Gastroesophageal sphincter (tissue), 3 donors: ENCODE results near the gene RSPH10B2.
"Not testable (repeated sequence)": the region's sequence is repeated elsewhere in the genome, so short reads cannot be mapped to it uniquely, and the experiment has no call there.

Experiments
- CTCF ChIP-seq, 4 experiments: fragments of 200-600 bp in 2 of 4; fragments of 450-650 bp in 2 of 4; sonication (generic) in 1 of 4; IDR thresholded peaks; one replicate each; pipeline ENCODE4 v1.5.1; 2017 to 2019; ENCODE audit warnings: antibody characterized with exemption in 4 of 4, mild to moderate bottlenecking in 2 of 4, moderate library complexity in 2 of 4
- POLR2A ChIP-seq, 2 donors: fragments of 450-650 bp; IDR thresholded peaks; one replicate each; pipeline ENCODE4 v1.6.1; 2017; ENCODE audit warnings: antibody characterized with exemption in 2 of 2, mild to moderate bottlenecking in 2 of 2, moderate library complexity in 1 of 2
- POLR2AphosphoS5 ChIP-seq: sonication (generic); formaldehyde crosslinking; IDR thresholded peaks from one replicate; pipeline ENCODE4 v1.6.1; 2017; ENCODE audit warnings: antibody characterized with exemption

DNA sequence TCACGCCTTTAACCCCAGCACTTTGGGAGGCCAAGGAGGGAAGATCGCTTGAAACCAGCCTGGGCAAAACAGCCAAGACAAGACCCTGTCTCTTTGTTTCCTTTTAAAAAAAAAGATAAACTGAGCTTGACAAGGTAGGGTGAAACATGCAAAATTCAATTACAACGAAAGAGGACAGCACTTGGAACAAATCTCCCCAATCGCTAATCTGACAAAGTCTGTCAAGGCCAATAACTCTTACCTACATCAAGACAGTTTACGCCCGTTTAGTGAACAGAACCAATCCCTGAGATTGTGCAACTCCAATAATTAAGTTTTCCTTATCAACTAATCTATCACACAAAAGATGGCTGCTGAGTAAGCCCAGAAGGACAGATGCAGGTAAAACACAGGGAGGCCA is 67.7 kb downstream of the RSPH10B2 start:
- not testable (repeated sequence) for TF ChIP-seq POLR2AphosphoS5; POLR2A (IDR thresholded peaks at IDR 0.05); CTCF (IDR thresholded peaks at IDR 0.05)
